ENCODE results near the gene ORM2. TPM values are rescaled to one million over a fixed set of nuclear protein-coding genes. Genes with fewer than 3 reads are reported as not detected.

ORM2 gene
- total RNA-seq, 2 donors from 2014 or later: not detected

DNA sequence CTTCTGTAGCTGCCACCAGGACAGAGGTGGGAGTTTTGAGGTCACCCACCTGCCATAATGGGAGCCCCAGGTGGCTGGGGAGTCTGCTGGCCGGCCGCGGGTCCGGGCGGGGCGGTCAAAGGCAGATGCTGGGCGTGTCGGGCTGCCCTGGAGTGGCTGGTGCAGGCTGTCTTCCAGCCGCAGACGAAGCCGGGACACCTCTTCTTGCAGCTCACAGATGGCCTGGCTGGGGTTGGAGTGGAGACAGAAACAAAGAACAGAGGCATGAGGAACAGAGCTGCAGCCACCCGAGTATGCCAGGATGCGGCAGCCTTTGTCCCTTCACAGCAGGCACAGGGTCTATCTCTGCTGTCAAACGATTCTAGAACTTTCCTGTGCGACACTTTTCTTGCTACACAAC lies 18.0 kb downstream of the ORM2 start:
- DNase-seq (no peak), ATAC-seq (no peak)
- no peak for TF ChIP-seq POLR2A (IDR thresholded peaks at IDR 0.05)
- TF ChIP-seq, protein P1, sequence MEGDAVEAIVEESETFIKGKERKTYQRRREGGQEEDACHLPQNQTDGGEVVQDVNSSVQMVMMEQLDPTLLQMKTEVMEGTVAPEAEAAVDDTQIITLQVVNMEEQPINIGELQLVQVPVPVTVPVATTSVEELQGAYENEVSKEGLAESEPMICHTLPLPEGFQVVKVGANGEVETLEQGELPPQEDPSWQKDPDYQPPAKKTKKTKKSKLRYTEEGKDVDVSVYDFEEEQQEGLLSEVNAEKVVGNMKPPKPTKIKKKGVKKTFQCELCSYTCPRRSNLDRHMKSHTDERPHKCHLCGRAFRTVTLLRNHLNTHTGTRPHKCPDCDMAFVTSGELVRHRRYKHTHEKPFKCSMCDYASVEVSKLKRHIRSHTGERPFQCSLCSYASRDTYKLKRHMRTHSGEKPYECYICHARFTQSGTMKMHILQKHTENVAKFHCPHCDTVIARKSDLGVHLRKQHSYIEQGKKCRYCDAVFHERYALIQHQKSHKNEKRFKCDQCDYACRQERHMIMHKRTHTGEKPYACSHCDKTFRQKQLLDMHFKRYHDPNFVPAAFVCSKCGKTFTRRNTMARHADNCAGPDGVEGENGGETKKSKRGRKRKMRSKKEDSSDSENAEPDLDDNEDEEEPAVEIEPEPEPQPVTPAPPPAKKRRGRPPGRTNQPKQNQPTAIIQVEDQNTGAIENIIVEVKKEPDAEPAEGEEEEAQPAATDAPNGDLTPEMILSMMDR (IDR thresholded peaks at IDR 0.05): no peak
- 83 to 90% methylated on average over 15 of the region's 15 CpGs for WGBS, 2 donors
- Histone ChIP-seq H3K27me3 (no peaks in the 10 kb centered on the region), H3K4me1 (no peaks in the 10 kb centered on the region), H3K27ac (no peak overlapping the region), H3K9me3 (no peaks in the 10 kb centered on the region), H3K4me3 (no peak overlapping the region), H3K36me3 (replicated peaks in 1 of 2; ENCODE audit: insufficient read depth in 1 of 2, low read depth in 2 of 2) (peaks cover 0 to 24% of the 10 kb centered on the region in 2 donors)
- intact Hi-C loops (cut with DNase I): no loop called here

DNA sequence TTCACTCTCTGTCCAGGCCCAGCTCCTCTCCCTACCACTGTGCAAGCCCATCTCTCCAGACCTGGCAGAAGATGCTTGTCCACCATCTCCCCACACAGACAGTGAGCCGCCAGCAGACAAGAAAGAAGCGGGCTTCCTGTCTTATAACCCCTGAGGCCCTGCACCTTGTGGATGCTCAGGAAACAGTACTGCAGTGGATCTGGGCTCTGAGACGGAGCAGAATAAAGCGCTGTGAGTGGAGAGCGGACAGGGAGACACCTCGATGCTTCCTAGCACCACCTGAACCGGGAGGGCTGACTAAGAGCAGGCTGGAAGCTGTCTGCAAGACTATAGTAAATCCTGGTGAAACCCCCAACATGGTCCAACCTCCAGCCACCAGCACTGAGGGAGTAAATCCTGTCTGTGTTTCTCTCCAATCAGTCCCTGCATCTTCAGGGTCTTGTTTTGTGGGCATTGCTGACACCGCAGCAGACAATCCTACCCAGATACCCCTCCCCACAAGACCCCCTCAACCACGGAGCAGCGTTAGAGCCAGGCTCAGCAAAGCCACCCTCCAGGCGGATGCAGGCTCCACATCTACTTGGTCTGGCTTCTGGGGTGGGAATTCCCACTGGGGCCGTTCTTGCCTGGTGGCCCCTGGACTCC lies 18.7 kb downstream of the ORM2 start:
- WGBS, 2 donors: 80 to 85% methylated on average over 9 to 11 of the region's 12 CpGs
- intact Hi-C loops (cut with DNase I): no loop called here
- no peaks in the 10 kb centered on the region for H3K4me1 ChIP-seq
- no peak overlapping the region for H3K4me3 ChIP-seq
- peaks cover 0 to 24% of the 10 kb centered on the region in 2 donors for H3K36me3 ChIP-seq (replicated peaks in 1 of 2; ENCODE audit: insufficient read depth in 1 of 2, low read depth in 2 of 2)
- H3K9me3 ChIP-seq: no peaks in the 10 kb centered on the region
- H3K27ac ChIP-seq: no peak overlapping the region
- no peak for DNase-seq
- TF ChIP-seq, protein P1 (IDR thresholded peaks at IDR 0.05): no peak
- TF ChIP-seq POLR2A (IDR thresholded peaks at IDR 0.05): no peak
- ATAC-seq: no peak
- no peaks in the 10 kb centered on the region for H3K27me3 ChIP-seq

DNA sequence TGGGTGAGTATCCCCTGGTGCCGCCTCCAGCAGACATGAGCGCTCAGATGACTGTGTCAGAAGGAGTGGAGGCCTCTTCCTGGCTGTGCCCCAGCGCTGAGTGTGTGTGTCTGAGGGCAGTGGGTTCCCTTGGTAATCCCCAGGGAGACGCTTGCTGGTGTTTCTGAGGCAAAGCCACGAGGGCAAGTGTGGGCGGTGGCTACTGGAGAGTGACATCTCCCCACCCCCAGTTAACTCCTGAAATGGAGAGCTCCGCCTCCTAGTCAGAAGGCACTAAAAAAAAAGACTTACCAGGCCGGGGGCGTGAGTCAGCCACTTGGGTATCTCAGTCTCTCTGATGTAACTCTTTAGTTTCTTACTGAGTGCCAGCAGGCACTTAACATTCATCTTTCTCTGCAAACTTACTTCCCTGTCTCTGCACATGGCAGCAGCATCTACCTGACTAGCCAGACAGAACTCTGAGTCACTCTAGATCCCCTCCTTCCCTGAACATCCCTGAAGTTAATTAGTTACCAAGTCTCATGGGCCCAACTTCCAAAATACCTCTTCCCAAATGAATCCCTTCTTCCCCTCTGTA lies 19.3 kb downstream of the ORM2 start:
- TF ChIP-seq, protein P1 (IDR thresholded peaks at IDR 0.05): no peak
- no peak for TF ChIP-seq POLR2A (IDR thresholded peaks at IDR 0.05)
- no peak overlapping the region for H3K27ac ChIP-seq
- intact Hi-C loops (cut with DNase I): no loop called here
- H3K4me1 ChIP-seq: no peaks in the 10 kb centered on the region
- WGBS, 2 donors: 48 to 50% methylated on average over 5 to 9 of the region's 9 CpGs
- DNase-seq (peak in 2 of 4 donors; percentile 28 to 59), ATAC-seq (peak; percentile 38)
- no peaks in the 10 kb centered on the region for H3K9me3 ChIP-seq
- no peaks in the 10 kb centered on the region for H3K27me3 ChIP-seq
- peaks cover 0 to 24% of the 10 kb centered on the region in 2 donors for H3K36me3 ChIP-seq (replicated peaks in 1 of 2; ENCODE audit: insufficient read depth in 1 of 2, low read depth in 2 of 2)
- H3K4me3 ChIP-seq: no peak overlapping the region

DNA sequence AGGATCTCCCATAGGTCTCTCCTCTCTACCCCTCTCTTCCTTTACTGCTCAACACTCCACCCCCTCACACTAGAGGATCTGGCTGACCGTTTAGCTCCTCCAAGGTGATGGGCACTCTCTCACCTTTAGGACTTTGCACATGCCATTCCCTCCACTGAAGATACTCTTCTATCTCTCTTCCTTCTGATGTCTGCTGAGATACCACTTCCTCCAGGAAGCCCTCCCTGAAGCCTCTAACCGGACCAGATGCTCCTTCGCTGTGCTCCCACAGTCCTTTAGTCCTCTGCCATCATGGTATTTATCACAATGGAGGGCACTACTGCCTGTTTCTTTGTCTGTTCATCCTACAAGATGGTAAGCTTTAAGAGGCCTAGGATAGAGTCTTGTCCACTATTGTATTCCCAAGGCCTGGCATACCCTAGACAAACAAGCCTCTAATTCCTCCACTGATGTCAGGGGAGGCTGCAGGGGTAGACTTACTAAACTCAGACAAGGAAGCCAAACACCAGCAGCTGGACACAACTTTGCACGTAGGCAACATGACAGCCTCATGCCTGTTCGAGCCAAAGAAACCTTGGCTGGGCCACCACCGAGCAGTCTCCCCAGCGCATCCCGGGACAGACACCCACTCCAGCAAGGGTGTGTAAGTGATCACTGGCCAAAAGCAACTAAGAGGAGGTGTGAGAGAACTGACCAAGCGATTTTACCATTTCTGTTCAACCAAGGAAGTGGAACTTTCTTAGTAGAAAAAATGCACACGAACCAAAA lies 20.2 kb downstream of the ORM2 start:
- ATAC-seq (no peak), DNase-seq (no peak)
- H3K9me3 ChIP-seq: no peaks in the 10 kb centered on the region
- TF ChIP-seq, protein P1 (IDR thresholded peaks at IDR 0.05): no peak
- no peak for TF ChIP-seq POLR2A (IDR thresholded peaks at IDR 0.05)
- H3K27ac ChIP-seq: no peak overlapping the region
- H3K4me3 ChIP-seq: no peak overlapping the region
- H3K27me3 ChIP-seq: no peaks in the 10 kb centered on the region
- 76 to 84% methylated on average over 10 of the region's 10 CpGs for WGBS, 2 donors
- H3K4me1 ChIP-seq: no peaks in the 10 kb centered on the region
- intact Hi-C loops (cut with DNase I): no loop called here
- H3K36me3 ChIP-seq (replicated peaks in 1 of 2; ENCODE audit: insufficient read depth in 1 of 2, low read depth in 2 of 2): peaks cover 0 to 24% of the 10 kb centered on the region in 2 donors
